Endothelial cell of umbilical vein (primary cell): ENCODE results near the gene MEI4. TPM values are rescaled to one million over a fixed set of nuclear protein-coding genes. Genes with fewer than 3 reads are reported as not detected.
A peak's percentile ranks its signal among the peaks of the same experiment; 100 is the strongest.

ENCODE experiments used
- BruUV-seq: library from RNA; stranded (reverse); fragments of 400-500 nt; replicated peaks from 2 replicates; lab custom pipeline; 2021; lab: Mats Ljungman, UMichigan
- CTCF ChIA-PET: fragments of 300-600, 350-600 bp; sonication (Branson Sonifier 250); formaldehyde crosslinking; loops from one replicate; lab custom pipeline; 2021; ENCODE audit warnings: antibody characterized with exemption, inconsistent platforms; lab: Charles Lee
- POLR2A ChIA-PET: fragments of 300-600, 350-600 bp; sonication (Branson Sonifier 250); formaldehyde crosslinking; loops from one replicate; lab custom pipeline; 2021; ENCODE audit warnings: antibody characterized with exemption, inconsistent platforms; lab: Charles Lee
- DNase-seq: peaks from one replicate; pipeline ENCODE4 v3.0.0-alpha.2; 2011; ENCODE audit warnings: low read depth, low spot score
- FAIRE-seq: peaks from 2 replicates; lab custom pipeline; 2011; peaks lifted over from hg19 to GRCh38; lab: Jason Lieb, UNC
- H2AFZ ChIP-seq: 2 replicates; pipeline ENCODE4 v1.6.0; 2012; ENCODE audit warnings: low read depth, low read length, control low read depth, inconsistent platforms
- H3K27ac ChIP-seq: 2 replicates; pipeline ENCODE4 v1.5.1; 2011; ENCODE audit warnings: low read depth, mild to moderate bottlenecking, control low read depth, low read length, moderate library complexity; ENCODE audit not compliant: insufficient read depth
- H3K27me3 ChIP-seq, 2 experiments: 2 replicates each; pipeline versions ENCODE4 v1.6.0 to v1.6.1; 2011; ENCODE audit warnings: low read length in 2 of 2, mixed read lengths in 1 of 2; ENCODE audit not compliant: control insufficient read depth in 2 of 2, insufficient read depth in 2 of 2
- H3K36me3 ChIP-seq, 2 experiments: 2 replicates in 1 of 2; 3 replicates in 1 of 2; pipeline ENCODE4 v1.5.1; 2011; ENCODE audit warnings: low read length in 2 of 2, mild to moderate bottlenecking in 1 of 2, moderate library complexity in 1 of 2; ENCODE audit not compliant: control insufficient read depth in 2 of 2, insufficient read depth in 2 of 2; ENCODE audit errors: extremely low read depth in 1 of 2
- H3K4me1 ChIP-seq: 3 replicates; pipeline ENCODE4 v1.5.1; 2011; ENCODE audit warnings: mild to moderate bottlenecking, low read length; ENCODE audit not compliant: control insufficient read depth, insufficient read depth; ENCODE audit errors: extremely low read depth
- H3K4me2 ChIP-seq: 2 replicates; pipeline ENCODE4 v1.6.1; 2011; ENCODE audit warnings: low read length, control low read depth, mixed read lengths; ENCODE audit not compliant: insufficient read depth
- H3K4me3 ChIP-seq, 3 experiments: fragments of 200-600 bp in 1 of 3; sonication (generic), shearing (Covaris generic) in 1 of 3; replicated peaks in 1 of 3; 2 replicates each; pipeline ENCODE4 v1.5.1; 2011 to 2016; ENCODE audit warnings: control low read depth in 3 of 3, low read length in 3 of 3, mild to moderate bottlenecking in 2 of 3, inconsistent platforms in 1 of 3, low read depth in 1 of 3, moderate library complexity in 1 of 3; ENCODE audit not compliant: insufficient read depth in 1 of 3
- H3K79me2 ChIP-seq: 2 replicates; pipeline ENCODE4 v1.6.0; 2012; ENCODE audit warnings: low read length, inconsistent platforms; ENCODE audit not compliant: control insufficient read depth, insufficient read depth
- H3K9ac ChIP-seq: replicated peaks from 2 replicates; pipeline ENCODE3; 2011; ENCODE audit warnings: low read length, control low read depth; ENCODE audit not compliant: insufficient read depth; ENCODE audit errors: extremely low read depth
- H3K9me1 ChIP-seq: replicated peaks from 3 replicates; pipeline ENCODE4 v1.6.0; 2011; ENCODE audit warnings: mild to moderate bottlenecking, low read length; ENCODE audit not compliant: control insufficient read depth, insufficient read depth; ENCODE audit errors: extremely low read depth
- H3K9me3 ChIP-seq: replicated peaks from 2 replicates; pipeline ENCODE4 v1.5.1; 2012; ENCODE audit warnings: low read length, inconsistent platforms; ENCODE audit not compliant: control insufficient read depth, insufficient read depth
- H4K20me1 ChIP-seq: replicated peaks from 2 replicates; pipeline ENCODE3; 2011; ENCODE audit warnings: mild to moderate bottlenecking, low read length; ENCODE audit not compliant: control insufficient read depth, insufficient read depth; ENCODE audit errors: extremely low read depth
- EZH2 ChIP-seq: IDR thresholded peaks from 2 replicates; pipeline ENCODE4 v1.6.1; 2012; ENCODE audit warnings: borderline replicate concordance, low read depth, mild to moderate bottlenecking, moderate library complexity, low read length, inconsistent platforms; ENCODE audit not compliant: severe bottlenecking
- FOS ChIP-seq: IDR thresholded peaks from 2 replicates; pipeline ENCODE4 v1.6.1; 2011; ENCODE audit warnings: mild to moderate bottlenecking, low read length, moderate library complexity, borderline replicate concordance; ENCODE audit not compliant: insufficient read depth
- GATA2 ChIP-seq: IDR thresholded peaks from 2 replicates; pipeline ENCODE4 v1.7.0; 2011; ENCODE audit warnings: low read depth, mild to moderate bottlenecking, moderate library complexity, mixed read lengths, low read length; ENCODE audit not compliant: insufficient read length, insufficient read depth
- JUN ChIP-seq: IDR thresholded peaks from 2 replicates; pipeline ENCODE4 v1.6.1; 2011; ENCODE audit warnings: borderline replicate concordance, low read depth; ENCODE audit not compliant: insufficient read length, insufficient read depth
- MYC ChIP-seq: IDR thresholded peaks from one replicate; pipeline ENCODE4 v1.6.1; 2011; ENCODE audit warnings: mild to moderate bottlenecking, low read depth, low read length
- POLR2A ChIP-seq: IDR thresholded peaks from 2 replicates; pipeline ENCODE4 v1.6.1; 2012; ENCODE audit warnings: low read depth, mild to moderate bottlenecking, control low read depth, low read length
- POLR2AphosphoS5 ChIP-seq: IDR thresholded peaks from 2 replicates; pipeline ENCODE4 v1.6.1; 2012; ENCODE audit warnings: low read depth, mild to moderate bottlenecking, control low read depth, low read length, moderate library complexity; ENCODE audit not compliant: insufficient read depth
- dilution Hi-C: fragments of 300-500 bp; cut with MboI; formaldehyde crosslinking; loops from one replicate; pipeline ENCODE4 v1.15.0; 2019; ENCODE audit warnings: low sequenced_read_pairs; ENCODE audit not compliant: extremely low pct_ligation_motif_present
- intact Hi-C: fragments of 100-400 bp; cut with micrococcal nuclease; formaldehyde crosslinking; loops from one replicate; pipeline ENCODE4 v1.10.0; 2022
- polyA plus RNA-seq, 4 experiments: library from polyadenylated mRNA; depleted of rRNA in 3 of 4; stranded (reverse) in 3 of 4; unstranded in 1 of 4; fragments of >200 nt; gene quantifications; 2 replicates each; pipeline versions ENCODE4 v1.2.1 to v1.2.3, GENCODE V29; 2011 to 2012; ENCODE audit warnings: missing spikeins in 1 of 4
- total RNA-seq: library from RNA; stranded (reverse); gene quantifications from 2 replicates; pipeline ENCODE4 v1.2.3, GENCODE V29; 2021
- TF ChIP-seq, protein P1 (sequence below), 2 donors: IDR thresholded peaks; 1 replicate in 1 of 2; 2 replicates in 1 of 2; pipeline ENCODE4 v1.5.1; 2011; ENCODE audit warnings: low read length in 2 of 2, mild to moderate bottlenecking in 2 of 2, moderate library complexity in 2 of 2, control low read depth in 1 of 2, inconsistent platforms in 1 of 2, low read depth in 1 of 2; ENCODE audit not compliant: insufficient read depth in 1 of 2; ENCODE audit errors: extremely low read depth in 1 of 2

The MEI4 gene
- total and polyA plus RNA-seq, 2 donors (not counting 3 experiments of a cell fraction or from before 2014, with no cell fraction given) = not detected

DNA sequence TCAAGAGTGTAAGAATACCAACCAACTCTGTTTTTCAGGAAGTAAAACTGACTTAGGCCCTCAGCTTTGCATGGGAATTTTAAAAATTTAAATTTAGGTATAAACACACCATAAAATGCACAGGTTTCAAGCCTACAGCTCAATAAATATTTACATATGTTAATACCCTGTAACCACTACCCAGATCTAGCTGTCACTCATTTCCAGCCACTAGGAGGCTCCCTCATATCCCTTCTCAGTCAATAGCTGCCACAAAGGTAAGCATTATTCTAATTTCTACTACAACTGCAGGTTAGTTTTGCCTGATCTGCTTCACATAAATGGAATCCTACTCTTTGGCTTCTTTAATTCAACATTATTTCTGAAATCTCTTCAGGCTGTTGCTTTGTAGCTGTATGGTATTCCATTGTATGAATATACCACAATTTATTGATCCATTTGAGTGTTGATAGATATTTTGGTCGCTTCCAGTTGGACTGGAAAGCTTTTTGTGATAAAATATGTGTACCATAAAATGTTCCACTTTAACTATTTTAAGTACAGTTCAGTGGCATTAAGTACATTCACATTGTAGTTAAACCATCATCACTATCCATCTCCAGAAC, 32.5 kb upstream of the MEI4 start:
- dilution Hi-C loops = no loop called here
- Histone ChIP-seq H3K36me3 (no peaks in the 10 kb centered on the region), H3K27me3 (no peaks in the 10 kb centered on the region), H3K27ac (no peak overlapping the region), H2AFZ (no peak overlapping the region), H3K9me3 (no peaks in the 10 kb centered on the region), H3K4me1 (no peaks in the 10 kb centered on the region), H3K4me2 (no peak overlapping the region), H3K9me1 (no peaks in the 10 kb centered on the region), H3K79me2 (no peaks in the 10 kb centered on the region), H3K4me3 (no peak overlapping the region), H3K9ac (no peak overlapping the region), H4K20me1 (no peaks in the 10 kb centered on the region)
- ChIA-PET POLR2A (no interaction called here), CTCF (interaction anchor here (0.7 to 5.4 kb wide), 36 partner anchors 9 to 1882 kb away, joined by 3 to 94 read pairs (median 6); partner anchors contain the start of gene HTR1B)
- TF ChIP-seq JUN = no peak
- TF ChIP-seq, protein P1, sequence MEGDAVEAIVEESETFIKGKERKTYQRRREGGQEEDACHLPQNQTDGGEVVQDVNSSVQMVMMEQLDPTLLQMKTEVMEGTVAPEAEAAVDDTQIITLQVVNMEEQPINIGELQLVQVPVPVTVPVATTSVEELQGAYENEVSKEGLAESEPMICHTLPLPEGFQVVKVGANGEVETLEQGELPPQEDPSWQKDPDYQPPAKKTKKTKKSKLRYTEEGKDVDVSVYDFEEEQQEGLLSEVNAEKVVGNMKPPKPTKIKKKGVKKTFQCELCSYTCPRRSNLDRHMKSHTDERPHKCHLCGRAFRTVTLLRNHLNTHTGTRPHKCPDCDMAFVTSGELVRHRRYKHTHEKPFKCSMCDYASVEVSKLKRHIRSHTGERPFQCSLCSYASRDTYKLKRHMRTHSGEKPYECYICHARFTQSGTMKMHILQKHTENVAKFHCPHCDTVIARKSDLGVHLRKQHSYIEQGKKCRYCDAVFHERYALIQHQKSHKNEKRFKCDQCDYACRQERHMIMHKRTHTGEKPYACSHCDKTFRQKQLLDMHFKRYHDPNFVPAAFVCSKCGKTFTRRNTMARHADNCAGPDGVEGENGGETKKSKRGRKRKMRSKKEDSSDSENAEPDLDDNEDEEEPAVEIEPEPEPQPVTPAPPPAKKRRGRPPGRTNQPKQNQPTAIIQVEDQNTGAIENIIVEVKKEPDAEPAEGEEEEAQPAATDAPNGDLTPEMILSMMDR (IDR thresholded peaks at IDR 0.05; ENCODE audit: extremely low read depth in 1 of 2, insufficient read depth in 1 of 2, low read depth in 1 of 2, low read length in 2 of 2) = peak; percentile 47 to 67
- DNase-seq = peak; percentile 38
- BruUV-seq = no TSS peak
- intact Hi-C loops = loop anchor here (1.0 kb wide), 1 partner anchor 1190 kb away; no protein-coding TSS in a partner anchor
- no peak for FAIRE-seq

DNA sequence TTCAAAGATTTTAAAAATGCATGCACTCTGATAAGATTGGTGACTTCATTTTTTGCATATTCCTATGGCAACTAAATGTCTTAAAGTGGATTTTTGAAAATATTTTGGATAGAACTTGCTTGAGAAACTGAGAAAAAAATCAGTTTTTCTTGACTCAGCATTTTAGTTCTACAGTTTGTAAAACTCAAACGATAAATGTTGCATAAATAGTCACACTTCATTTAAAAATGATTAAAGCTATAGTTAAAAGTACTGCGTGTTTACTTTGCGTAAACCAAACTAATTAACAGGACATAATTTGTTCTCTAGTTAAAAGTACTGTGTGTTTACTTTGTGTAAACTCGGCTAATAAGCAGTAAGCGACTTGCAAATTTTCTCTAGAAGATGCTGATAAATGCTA, 28.3 kb upstream of the MEI4 start:
- DNase-seq (no peak), FAIRE-seq (no peak)
- no peaks in the 10 kb centered on the region for H3K9me1 ChIP-seq
- no peaks in the 10 kb centered on the region for H3K27me3 ChIP-seq
- CTCF ChIA-PET = no interaction called here
- no peak overlapping the region for H2AFZ ChIP-seq
- H3K9ac ChIP-seq = no peak overlapping the region
- H3K9me3 ChIP-seq = no peaks in the 10 kb centered on the region
- dilution Hi-C loops = no loop called here
- POLR2A ChIA-PET = no interaction called here
- no TSS peak for BruUV-seq
- no peak overlapping the region for H3K4me2 ChIP-seq
- no peaks in the 10 kb centered on the region for H3K4me1 ChIP-seq
- no peaks in the 10 kb centered on the region for H3K36me3 ChIP-seq
- H3K27ac ChIP-seq = no peak overlapping the region
- no peak for TF ChIP-seq POLR2A
- no peak for TF ChIP-seq FOS
- TF ChIP-seq JUN = no peak
- TF ChIP-seq POLR2AphosphoS5 = no peak
- no peak for TF ChIP-seq EZH2
- no peak for TF ChIP-seq GATA2
- TF ChIP-seq, protein P1 (IDR thresholded peaks at IDR 0.05; ENCODE audit: extremely low read depth in 1 of 2, insufficient read depth in 1 of 2, low read depth in 1 of 2, low read length in 2 of 2) = no peak
- no peak for TF ChIP-seq MYC
- no peaks in the 10 kb centered on the region for H3K79me2 ChIP-seq
- intact Hi-C loops = no loop called here
- H3K4me3 ChIP-seq = no peak overlapping the region
- H4K20me1 ChIP-seq = no peaks in the 10 kb centered on the region
